Hematopoietic multipotent progenitor cell treated with erythropoietin and hydrocortisone succinate and interleukin-3 and kit ligand, for 6 days (in vitro differentiated cells): ENCODE data around the gene ARIH2.
"Not testable (repeated sequence)": the region's sequence is repeated elsewhere in the genome, so short reads cannot be mapped to it uniquely, and the experiment has no call there.

ENCODE experiments used
- DNase-seq: peaks from one replicate; pipeline ENCODE4 v3.0.0-alpha.2; 2015

The ARIH2 gene

GRCh38 chr3:49005998-49006397 is 87.4 kb downstream of the ARIH2 start:
- DNase-seq: no peak

- DNase-seq: peak; percentile 55
These were observed 87.9 kb downstream of the ARIH2 start for GRCh38 chr3:49006408-49007067.

GRCh38 chr3:49007068-49007770 is 88.6 kb downstream of the ARIH2 start, which contains the start of gene WDR6:
Gene WDR6 (plus strand): TSS chr3:49007391. CDS start chr3:49007432, 41 bp downstream.
- DNase-seq: peak; percentile 99

- DNase-seq: peak; percentile 97
These were observed 89.3 kb downstream of the ARIH2 start for GRCh38 chr3:49007771-49008528.

- not testable (repeated sequence) for DNase-seq
These were observed 90.0 kb downstream of the ARIH2 start for GRCh38 chr3:49008627-49009026.

GRCh38 chr3:49009396-49009795 is 90.8 kb downstream of the ARIH2 start:
- no peak for DNase-seq

- DNase-seq: no peak
These were observed 93.9 kb downstream of the ARIH2 start for GRCh38 chr3:49012441-49013017.

- no peak for DNase-seq
These were observed 94.6 kb downstream of the ARIH2 start for GRCh38 chr3:49013113-49013737.

GRCh38 chr3:49013738-49014660 is 95.4 kb downstream of the ARIH2 start:
- peak; percentile 69 for DNase-seq

GRCh38 chr3:49015072-49015471 is 96.4 kb downstream of the ARIH2 start:
- DNase-seq: no peak

- no peak for DNase-seq
These were observed 97.1 kb downstream of the ARIH2 start for GRCh38 chr3:49015765-49016164.

- DNase-seq: no peak
These were observed 98.0 kb downstream of the ARIH2 start for GRCh38 chr3:49016414-49017228.

- peak; percentile 59 for DNase-seq
These were observed 98.8 kb downstream of the ARIH2 start for GRCh38 chr3:49017229-49017970.

- DNase-seq: peak; percentile 88
These were observed 99.5 kb downstream of the ARIH2 start, which contains the start of gene DALRD3 for GRCh38 chr3:49017971-49018706. Gene DALRD3 (minus strand): TSS chr3:49018580. CDS start chr3:49018564, 16 bp downstream.

GRCh38 chr3:49018707-49019006 is 100.0 kb downstream of the ARIH2 start:
- DNase-seq: no peak

GRCh38 chr3:49019941-49020329 is 101.3 kb downstream of the ARIH2 start:
- no peak for DNase-seq

GRCh38 chr3:49020330-49021212 is 101.9 kb downstream of the ARIH2 start:
- DNase-seq: peak; percentile 64

GRCh38 chr3:49021213-49021812 is 102.7 kb downstream of the ARIH2 start:
- peak; percentile 100 for DNase-seq
